GM19468 (cell line): ENCODE results near the gene STARD9.
"Not testable (repeated sequence)": the region's sequence is repeated elsewhere in the genome, so short reads cannot be mapped to it uniquely, and the experiment has no call there.

ENCODE experiments used
- ATAC-seq: cut with Tn5 transposase; IDR thresholded peaks from one replicate; pipeline ENCODE4 v1.9.1; 2021; ENCODE audit warnings: mild to moderate bottlenecking, moderate library complexity, moderate number of reproducible peaks; ENCODE audit not compliant: unreplicated experiment; ENCODE audit errors: extremely low read depth

STARD9 gene

DNA sequence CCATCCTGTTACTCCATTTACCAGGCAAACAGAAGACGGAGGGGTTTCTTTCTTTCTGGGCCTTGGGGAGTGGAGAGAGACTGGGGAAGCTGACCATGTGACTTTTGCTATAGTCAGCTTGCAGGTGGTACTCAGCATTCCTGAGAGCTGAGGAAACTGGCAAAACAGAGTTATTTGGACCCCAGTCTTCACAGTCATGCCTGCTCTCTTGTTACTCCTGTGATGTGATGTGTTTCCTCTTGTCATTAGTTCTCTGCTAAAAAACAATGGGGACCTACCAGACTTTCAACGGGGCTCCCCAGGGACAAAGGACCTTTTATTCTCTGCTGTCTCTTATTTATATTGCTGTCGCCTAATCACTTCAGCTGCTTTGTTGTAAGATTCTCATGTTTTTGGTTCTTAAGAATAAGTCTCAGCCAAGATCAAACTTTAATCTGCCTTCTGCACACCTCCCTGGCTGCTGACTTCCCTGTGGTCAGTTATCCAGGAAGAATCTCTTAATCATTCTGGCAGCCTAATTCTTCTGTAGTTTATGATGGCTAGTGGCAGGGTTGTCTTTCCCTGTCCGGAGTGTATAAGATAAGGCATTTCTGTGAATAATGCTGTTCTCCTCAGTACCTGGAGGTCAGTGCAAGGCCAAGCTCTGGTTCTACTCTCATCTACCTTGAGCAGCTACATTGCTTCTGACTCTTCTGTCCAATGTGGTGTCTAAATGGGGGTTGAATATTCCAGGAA, 8.8 kb downstream of the STARD9 start:
- no peak for ATAC-seq

DNA sequence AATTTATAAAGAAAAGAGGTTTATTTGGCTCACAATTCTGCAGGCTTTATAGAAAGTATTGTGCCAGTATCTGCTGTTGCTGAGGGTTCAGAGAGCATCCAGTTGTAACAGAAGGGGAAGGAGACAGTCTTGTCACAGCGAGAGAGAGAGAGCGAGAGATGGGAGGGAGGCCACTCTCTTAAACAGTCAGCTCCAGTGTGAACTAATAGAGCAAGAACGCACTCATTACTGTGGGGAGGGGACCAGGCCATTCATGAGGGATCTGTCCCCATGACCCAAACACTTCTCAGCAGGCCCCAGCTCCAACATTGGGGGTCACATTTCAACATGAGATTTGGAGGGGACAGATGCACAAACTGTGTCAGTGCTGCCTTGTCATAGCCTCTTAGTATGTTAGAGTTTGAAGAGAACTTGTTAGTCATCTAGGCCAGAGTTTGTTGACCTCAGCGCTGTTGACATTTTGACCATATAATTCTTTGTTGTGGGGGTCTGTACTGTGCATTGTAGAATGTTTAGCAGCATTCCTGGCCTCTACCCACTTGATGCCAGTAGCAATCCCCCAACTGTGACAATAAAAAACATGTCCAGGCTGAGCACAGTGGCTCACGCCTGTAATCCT, 15.3 kb downstream of the STARD9 start:
- no peak for ATAC-seq

DNA sequence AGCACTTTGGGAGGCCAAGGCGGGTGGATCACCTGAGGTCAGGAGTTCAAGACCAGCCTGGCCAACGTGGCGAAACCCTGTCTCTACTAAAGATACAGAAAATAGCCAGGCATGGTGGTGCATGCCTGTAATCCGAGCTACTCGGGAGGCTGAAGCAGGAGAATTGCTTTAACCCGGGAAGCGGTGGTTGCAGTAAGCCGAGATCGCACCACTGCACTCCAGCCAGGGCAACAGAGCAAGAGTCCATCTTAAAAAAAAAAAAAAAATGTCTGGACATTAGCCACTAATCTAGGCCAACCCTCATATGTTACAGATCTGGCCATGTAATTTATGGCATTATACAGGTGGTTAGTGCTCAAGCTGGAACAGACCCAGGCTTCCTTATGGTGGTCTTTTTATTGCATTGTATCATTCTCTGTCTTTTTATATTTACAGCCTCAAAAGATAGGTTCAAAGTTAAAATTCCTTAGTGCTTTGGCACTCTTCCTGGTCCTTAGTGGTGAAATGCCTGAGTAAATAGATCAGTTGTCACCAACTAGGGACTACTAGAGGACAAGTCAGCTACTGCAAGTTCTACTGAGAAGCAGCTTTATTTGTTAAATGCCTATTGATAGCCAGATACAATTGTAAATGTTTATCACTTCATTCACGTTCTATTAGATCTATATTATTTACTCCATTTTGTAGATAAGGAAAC, 16.0 kb downstream of the STARD9 start:
- no peak for ATAC-seq

DNA sequence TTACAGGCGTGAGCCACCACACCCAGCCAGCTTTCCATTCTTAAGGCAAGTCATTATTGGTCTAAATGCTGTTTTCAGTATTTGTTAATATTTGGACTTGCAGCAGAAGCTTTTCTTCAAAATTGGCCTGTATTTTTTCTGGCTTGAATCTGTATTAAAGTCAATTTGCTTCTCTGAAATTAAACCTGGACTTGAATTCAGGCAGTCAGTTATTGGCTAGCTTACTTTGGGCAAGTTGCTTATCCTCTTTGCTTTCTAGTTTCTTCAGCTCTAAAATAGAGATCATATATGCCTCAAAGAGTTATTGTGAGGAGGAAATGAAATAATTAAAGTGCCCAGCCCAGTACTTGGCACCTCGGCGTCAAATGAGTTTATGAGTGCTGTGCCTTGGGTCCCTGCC, 17.3 kb downstream of the STARD9 start:
- no peak for ATAC-seq

DNA sequence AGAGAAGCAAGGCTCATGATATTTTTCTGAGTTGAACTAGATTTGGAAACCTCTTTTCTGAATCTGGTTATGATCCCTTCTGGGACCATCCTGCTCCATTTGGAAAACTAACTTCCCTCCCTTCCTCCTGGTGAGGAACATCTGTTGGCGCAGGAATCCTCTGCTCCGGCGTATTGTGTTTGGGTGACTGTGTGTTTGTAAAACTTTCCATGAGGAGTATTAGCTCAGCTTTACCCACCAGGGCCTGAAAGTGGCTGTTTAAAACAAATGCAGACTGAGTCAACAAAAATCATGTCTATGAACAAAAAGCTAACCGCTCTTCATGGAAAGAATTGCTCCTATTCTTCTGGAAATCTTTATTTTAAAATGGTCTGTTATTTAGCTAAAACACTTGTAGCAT, 17.7 kb downstream of the STARD9 start:
- ATAC-seq, result no peak

DNA sequence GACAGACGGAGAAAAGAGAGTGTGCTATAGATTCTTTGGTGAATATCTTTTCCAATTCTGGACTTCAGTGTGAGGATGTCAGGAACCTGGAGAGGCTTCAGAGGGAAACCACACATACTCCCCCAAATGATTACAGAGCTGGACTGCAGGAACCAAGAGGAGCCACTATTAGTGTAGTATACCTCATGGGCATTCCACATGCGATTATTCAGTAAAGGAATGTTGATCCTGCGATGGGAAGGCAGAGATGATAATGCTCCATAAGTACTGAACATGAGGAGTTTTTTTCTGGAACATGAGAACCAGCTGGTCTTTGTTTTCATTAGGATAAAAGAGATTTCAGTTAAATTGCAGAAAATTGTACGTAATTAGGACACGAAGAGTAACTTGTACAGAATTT, 18.7 kb downstream of the STARD9 start:
- no peak for ATAC-seq

DNA sequence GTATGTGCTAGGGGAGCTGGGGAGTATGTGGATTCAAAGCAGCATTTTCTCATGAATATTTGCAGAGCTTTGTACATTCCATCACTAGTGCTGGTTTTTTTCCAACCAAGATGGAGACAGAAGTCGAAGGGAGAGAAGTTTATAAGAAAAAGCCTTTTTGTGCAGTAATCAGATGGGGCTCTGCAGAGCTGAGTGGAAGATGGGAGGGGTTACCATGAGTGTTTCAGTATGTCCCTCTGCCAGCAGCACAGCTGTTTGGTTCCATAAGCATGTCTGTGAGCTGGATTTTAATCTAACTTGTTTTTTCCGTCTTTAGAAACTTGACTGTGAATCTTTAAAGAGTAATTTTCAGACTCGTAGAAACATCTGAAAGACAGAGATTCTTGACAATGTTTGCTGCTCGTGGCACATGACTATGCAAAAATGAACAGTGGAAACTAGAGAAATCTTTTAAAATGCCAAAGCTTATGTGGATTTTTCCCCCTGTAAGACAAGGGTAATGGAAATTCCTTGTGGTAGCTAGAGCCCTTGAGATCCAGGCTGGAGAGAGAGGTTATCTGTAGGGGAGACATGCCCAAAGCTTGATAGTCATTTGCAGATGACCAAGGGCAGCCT, 20.3 kb downstream of the STARD9 start:
- no peak for ATAC-seq

DNA sequence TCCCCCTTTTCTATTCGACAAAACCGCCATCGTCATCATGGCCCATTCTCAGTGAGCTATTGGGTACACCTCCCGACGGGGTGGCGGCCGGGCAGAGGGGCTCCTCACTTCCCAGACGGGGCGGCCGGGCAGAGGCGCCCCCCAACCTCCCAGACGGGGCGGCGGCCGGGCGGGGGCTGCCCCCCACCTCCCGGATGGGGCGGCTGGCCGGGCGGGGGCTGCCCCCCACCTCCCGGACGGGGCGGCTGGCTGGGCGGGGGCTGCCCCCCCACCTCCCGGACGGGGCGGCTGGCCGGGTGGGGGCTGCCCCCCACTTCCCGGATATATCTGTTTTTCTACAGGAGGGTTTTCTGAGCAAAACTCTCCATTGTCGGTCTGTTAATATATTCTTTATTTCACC, 25.9 kb downstream of the STARD9 start:
- not testable (repeated sequence) for ATAC-seq

DNA sequence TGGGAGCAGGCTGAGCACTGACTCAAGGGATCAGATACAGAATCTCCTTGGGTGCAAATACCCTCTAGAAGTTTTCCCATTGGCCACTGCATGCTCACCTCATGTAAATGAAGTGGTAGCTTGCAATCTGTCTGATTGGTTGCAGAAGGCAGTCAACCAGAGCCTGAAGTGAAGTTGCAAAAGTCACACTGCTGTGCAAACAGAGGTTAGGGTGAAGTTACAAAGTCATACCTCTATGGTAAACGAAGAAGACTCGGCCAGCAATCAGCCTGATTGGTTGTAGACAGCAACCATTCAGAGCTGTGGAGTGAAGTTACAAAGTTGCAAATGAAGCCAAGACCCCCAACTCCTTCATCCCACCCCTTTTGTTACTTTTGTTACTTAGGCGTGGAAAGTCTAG, 27.1 kb downstream of the STARD9 start:
- no peak for ATAC-seq

DNA sequence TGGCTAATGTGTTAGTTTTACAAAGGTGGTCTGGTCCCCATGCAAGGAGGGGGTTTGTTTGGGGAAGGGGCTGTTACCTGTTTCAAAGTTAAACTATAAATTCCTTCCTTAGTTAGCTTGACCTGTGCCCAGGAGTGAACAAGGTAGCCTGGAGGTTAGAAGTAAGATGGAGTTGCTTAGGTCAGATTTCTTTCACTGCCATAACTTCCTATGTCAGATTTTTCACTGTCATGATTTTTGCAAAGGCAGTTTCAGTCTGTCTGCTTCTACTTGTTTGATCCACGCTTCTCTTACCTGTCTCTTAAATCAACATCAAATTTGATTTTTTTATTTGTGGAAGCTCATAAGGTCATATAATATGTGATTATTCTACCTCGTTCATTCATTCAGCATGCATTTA, 28.6 kb downstream of the STARD9 start:
- ATAC-seq, result no peak

DNA sequence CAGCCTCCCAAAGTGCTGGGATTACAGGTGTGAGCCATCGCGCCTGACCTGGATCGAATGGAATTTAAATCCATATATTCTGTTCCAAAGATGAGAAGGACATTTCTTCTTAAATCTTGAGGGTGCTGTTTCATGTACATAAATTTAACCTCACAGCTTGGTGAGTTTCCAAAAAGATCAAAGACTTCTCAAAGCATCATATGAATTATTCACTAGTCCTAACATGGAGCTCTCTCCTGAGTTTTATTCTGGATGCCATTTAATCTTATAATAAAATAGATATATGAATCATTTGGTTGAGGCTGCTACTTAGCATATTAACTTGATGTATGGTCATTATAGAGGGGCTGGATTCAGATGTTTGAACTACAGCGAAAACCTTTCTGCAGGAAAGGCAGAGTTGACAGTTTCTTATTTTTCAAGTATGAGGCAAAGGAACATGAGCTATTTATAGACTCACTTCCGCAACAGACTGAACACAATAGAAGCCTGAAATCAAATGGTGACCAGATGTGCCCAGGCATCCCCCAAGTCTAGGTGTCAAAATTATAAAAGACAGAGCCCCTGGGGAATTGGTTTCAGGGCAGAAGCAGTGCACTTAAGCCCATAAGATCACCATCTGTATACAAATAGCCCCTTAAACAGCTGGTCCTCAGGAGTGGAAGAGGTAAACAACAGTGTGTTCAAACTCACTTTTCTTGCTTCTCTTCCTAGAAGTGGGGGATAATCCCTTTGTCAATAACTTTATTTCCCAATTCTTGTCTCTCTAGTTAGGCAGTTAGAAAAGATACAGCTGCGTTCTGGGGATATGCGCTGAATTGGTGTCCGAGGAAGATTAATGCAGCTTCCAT, 29.7 kb downstream of the STARD9 start:
- ATAC-seq, result no peak

DNA sequence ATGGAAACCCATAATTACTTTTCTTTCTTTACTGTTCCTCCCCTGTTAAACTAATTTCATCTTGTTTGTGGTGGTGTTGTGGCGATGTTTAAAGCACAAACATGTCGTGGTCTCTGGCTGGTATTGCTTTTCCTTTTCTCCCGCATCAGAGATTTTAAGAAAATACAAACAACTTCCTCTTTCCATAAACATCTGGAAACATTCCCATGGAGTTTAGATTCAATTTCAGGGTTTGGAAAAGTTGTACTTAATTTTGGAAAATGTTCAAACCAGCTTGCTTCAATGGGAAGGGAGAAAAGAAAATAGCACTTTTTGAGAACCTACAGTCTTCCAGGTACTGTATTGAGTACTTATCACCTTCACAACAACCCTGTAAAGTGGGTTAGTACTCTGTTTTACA, 30.4 kb downstream of the STARD9 start:
- ATAC-seq, result no peak

DNA sequence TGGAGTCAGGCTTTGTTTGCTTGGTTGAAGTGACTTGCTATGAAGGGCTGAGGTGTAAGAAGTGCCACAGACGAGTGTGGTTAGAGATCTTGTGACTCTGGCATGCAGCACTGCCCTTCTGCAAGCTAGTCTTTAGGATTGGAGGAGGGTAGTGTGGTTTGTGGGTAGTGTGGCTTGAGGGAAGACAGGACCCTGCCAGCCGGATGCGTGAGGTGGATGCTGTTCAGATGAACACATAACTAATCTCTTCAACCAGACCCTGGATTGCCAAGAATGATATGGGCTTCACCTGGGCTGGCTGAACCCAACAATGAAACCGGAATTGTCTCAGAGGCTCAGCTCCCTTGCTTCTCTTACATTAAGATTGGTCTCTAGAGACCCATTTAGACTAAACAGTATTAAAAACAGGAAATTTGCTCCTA, 32.7 kb downstream of the STARD9 start:
- ATAC-seq, result no peak

DNA sequence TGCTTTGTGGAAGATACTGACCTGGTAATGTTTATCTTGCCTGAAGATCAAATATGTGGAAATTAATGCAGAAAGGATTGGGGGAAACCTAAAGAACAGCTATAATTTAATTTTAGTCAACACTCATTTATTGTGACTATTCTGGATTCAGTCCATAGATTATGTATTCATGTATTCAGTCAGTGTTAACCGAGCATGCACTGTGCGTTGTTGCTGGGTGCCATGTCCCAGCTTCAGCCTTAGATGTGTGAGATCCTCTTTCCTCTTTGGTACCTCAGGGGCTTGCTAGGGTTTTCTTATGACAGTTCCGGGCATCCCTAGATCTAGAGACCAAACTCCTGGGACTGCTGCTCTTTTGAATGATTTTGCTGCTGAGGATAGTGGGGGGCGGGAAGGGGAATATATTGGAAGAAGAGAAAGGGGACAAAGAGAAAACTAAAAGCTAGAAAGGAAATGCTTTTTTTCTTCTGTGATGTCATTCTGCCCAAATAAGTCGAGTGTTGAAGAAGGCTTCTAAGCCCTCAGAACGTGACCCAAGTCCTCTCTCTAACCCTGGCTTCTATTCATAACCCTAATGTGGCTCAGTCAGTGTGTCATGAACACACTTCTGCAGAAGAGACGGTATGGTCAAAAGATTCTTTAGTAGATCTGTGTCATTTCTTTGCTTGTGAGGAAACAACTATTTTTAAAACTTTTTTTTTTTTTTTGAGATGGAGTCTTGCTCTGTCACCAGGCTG, 33.5 kb downstream of the STARD9 start:
- no peak for ATAC-seq

DNA sequence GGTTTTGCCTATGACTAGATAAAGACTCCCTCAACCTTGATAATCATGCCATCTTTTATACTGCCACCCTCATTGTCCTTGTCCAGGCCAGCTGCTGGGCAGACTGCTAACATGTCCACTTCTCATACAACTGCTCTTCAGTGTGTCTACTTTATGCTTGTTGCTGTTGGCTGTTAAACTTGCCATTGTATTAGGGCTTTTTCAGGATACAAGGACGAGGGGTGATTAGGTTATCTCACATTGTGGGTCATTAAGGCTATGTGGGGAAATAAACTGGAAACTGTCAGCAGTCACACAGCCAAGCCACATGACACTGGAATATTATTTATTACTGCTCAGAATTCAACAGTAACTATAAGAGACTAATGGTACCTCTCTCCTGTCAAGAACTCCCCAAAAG, 36.1 kb downstream of the STARD9 start:
- no peak for ATAC-seq

DNA sequence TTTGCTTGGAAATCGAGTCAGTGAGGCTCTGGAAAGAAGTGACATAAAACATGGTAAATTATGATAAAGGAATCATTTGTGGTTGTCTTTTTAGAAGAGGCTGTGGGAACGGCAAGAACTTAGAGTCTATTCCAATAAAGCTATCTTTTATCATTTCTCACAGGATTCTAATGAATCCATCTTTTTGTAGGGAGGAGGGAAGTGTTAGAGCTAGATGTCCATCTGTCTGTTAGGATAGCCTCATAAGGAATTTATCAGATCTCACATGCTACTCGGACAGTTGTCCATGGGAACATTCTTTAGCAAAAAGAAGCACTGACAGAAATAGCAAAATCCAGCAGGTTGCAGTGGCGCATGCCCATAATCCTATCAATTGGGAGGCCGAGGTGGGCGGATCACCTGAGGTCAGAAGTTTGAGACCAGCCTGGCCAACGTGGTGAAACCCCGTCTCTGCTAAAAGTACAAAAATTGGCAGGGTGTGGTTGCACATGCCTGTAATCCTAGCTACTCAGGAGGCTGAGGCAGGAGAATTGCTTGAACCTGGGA, 37.0 kb downstream of the STARD9 start:
- ATAC-seq, result no peak

DNA sequence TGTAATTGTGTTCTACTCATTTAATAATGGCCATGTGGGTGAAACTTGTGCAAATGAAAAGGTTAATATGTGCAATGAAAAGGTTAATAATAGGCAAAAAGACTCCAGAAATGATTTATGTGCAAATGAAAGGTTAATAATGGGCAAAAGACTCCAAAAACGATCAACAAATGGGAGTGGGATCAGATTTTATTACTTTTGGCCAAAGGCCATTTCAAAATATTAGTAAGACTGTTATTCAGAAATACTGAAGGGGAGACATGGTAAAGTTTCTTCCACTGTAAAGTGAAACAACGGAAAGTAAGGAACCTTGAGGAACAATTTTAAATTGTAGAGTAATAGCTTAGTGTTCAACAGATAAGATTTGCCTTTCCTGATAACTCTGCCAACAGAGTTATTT, 40.7 kb downstream of the STARD9 start:
- no peak for ATAC-seq

DNA sequence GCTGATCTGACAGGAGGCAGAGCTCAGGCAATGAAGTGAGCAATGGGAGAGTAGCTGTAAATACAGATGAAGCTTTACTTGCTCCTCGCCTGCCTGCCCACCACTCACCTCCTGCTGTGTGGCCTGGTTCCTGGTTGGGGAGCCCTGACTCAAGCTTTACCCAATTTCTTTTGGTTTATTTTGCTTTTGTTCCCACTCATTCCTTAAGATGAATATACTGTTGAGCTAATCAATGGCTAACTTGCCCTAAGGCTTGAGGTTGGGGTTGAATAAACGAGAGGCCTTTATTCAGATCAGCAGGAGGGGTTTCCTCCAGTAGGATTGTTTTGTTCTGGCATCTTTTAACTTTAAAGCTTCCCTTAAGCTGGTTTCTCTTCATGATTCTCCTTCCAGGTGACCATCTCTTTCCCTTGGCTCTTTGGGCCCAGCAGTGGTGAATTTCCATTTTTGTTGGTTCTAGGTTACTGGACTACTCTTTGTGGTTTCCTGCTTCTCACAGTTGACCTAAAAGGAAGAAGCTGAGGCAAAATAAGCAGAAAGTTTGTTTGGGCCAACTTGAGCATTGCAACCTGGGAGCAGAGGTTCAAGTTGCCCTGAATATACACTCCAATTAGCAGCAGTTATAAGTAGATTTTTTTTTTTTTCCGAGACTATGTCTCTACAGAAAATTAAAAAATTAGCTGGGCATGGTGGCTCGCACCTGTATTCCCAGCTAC, 44.4 kb downstream of the STARD9 start:
- no peak for ATAC-seq

DNA sequence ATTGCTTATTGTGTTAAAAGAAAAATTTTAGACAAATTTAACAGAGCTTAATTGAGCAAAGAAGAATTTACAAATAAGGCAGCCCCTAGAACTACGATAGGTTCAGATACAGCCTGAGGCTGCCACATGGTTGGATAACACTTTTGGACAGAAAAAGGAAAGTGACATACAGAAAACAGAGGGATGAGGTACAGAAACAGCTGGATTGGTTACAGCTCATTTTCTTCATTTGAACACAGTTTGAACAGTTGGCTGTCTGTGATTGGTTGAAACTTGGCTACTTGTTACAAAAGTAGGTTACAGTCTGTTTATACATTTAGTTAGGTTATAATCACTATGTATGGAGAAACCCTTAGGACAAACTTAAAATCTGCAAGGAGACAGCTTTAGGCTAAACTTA, 46.0 kb downstream of the STARD9 start:
- no peak for ATAC-seq
